GM23338 (cell line): Measurements from ENCODE around the gene CYP27A1. TPM values are rescaled to one million over a fixed set of nuclear protein-coding genes. Genes with fewer than 3 reads are reported as not detected.

Experiments used
- ATAC-seq: fragments of 200-7000 bp; cut with Tn5 transposase; 3 replicates; pipeline ENCODE4 v1.9.1; 2020
- DNase-seq: peaks from one replicate; pipeline ENCODE4 v3.0.0-alpha.2; 2015; ENCODE audit warnings: low spot score
- H2AFZ ChIP-seq: fragments of 200-600 bp; sonication (generic); 2 replicates; pipeline ENCODE4 v1.8.0; 2016; ENCODE audit warnings: antibody characterized with exemption, mild to moderate bottlenecking, moderate library complexity
- H3F3A ChIP-seq: fragments of 200-600 bp; sonication (generic); replicated peaks from 2 replicates; pipeline ENCODE4 v1.8.0; 2017; ENCODE audit warnings: antibody characterized with exemption, mixed run types, low read depth
- H3K27ac ChIP-seq: fragments of 200-600 bp; sonication (generic); 2 replicates; pipeline ENCODE4 v1.6.1; 2016; ENCODE audit warnings: low read depth
- H3K27me3 ChIP-seq: fragments of 200-600 bp; sonication (generic); 2 replicates; pipeline ENCODE4 v1.8.0; 2016; ENCODE audit warnings: mild to moderate bottlenecking, mixed run types, moderate library complexity; ENCODE audit not compliant: insufficient read depth
- H3K36me3 ChIP-seq: fragments of 200-600 bp; sonication (generic); 2 replicates; pipeline ENCODE4 v1.8.0; 2016; ENCODE audit warnings: mild to moderate bottlenecking; ENCODE audit not compliant: insufficient read depth
- H3K4me1 ChIP-seq: fragments of 200-600 bp; sonication (generic); 2 replicates; pipeline ENCODE4 v1.8.0; 2016; ENCODE audit warnings: mild to moderate bottlenecking, moderate library complexity; ENCODE audit not compliant: insufficient read depth
- H3K4me2 ChIP-seq: fragments of 200-600 bp; sonication (generic); 2 replicates; pipeline ENCODE4 v1.7.1; 2017; ENCODE audit warnings: mixed run types
- H3K4me3 ChIP-seq: fragments of 200-600 bp; sonication (generic); 2 replicates; pipeline ENCODE4 v1.6.1; 2016; ENCODE audit warnings: mixed run types
- H3K79me2 ChIP-seq: fragments of 200-600 bp; sonication (generic); replicated peaks from 2 replicates; pipeline ENCODE4 v1.8.0; 2017; ENCODE audit warnings: mild to moderate bottlenecking; ENCODE audit not compliant: insufficient read depth
- H3K9me2 ChIP-seq: fragments of 200-600 bp; sonication (generic); 2 replicates; pipeline ENCODE4 v1.8.0; 2017; ENCODE audit not compliant: insufficient read depth
- H4K20me1 ChIP-seq: fragments of 200-600 bp; sonication (generic); replicated peaks from 2 replicates; pipeline ENCODE4 v1.8.0; 2017; ENCODE audit warnings: mild to moderate bottlenecking; ENCODE audit not compliant: insufficient read depth
- H3K27ac Mint-ChIP-seq: 2 replicates; pipeline ENCODE4 v1.8.0; 2020; ENCODE audit warnings: inconsistent platforms, mild to moderate bottlenecking, moderate library complexity, mixed read lengths
- H3K27me3 Mint-ChIP-seq: 3 replicates; pipeline ENCODE4 v1.8.0; 2022; ENCODE audit warnings: low read depth, mild to moderate bottlenecking, moderate library complexity, mixed read lengths, inconsistent platforms; ENCODE audit not compliant: insufficient read depth, poor library complexity
- H3K36me3 Mint-ChIP-seq: 3 replicates; pipeline ENCODE4 v1.8.0; 2021; ENCODE audit warnings: low read depth, mild to moderate bottlenecking, inconsistent platforms, moderate library complexity, mixed read lengths
- H3K4me1 Mint-ChIP-seq: 3 replicates; pipeline ENCODE4 v1.8.0; 2020; ENCODE audit warnings: mild to moderate bottlenecking, inconsistent platforms, mixed read lengths
- H3K4me3 Mint-ChIP-seq: 3 replicates; pipeline ENCODE4 v1.8.0; 2021; ENCODE audit warnings: moderate library complexity, mild to moderate bottlenecking, inconsistent platforms, mixed read lengths
- H3K9me3 Mint-ChIP-seq: 3 replicates; pipeline ENCODE4 v1.8.0; 2020; ENCODE audit warnings: moderate library complexity, mild to moderate bottlenecking, inconsistent platforms, mixed read lengths
- EZH2 ChIP-seq: fragments of 200-600 bp; sonication (generic); IDR thresholded peaks from one replicate; pipeline ENCODE4 v1.8.0; 2017; ENCODE audit warnings: antibody characterized with exemption, mild to moderate bottlenecking, low read depth; ENCODE audit not compliant: unreplicated experiment
- NANOG ChIP-seq: IDR thresholded peaks from 2 replicates; pipeline ENCODE4 v1.6.1; 2016; ENCODE audit warnings: antibody characterized with exemption, borderline replicate concordance
- POLR2AphosphoS5 ChIP-seq: IDR thresholded peaks from 2 replicates; pipeline ENCODE4 v1.6.1; 2016; ENCODE audit warnings: antibody characterized with exemption, low read depth
- STAT1 ChIP-seq: IDR thresholded peaks from one replicate; pipeline ENCODE4 v1.6.1; 2016; ENCODE audit warnings: antibody characterized with exemption; ENCODE audit not compliant: unreplicated experiment
- ZNF114 ChIP-seq: fragments of 250-450 bp; sonication (Bioruptor Pico); IDR thresholded peaks from 2 replicates; pipeline ENCODE4 v1.5.0; 2020; ENCODE audit warnings: mild to moderate bottlenecking, moderate library complexity
- ZNF331 ChIP-seq: fragments of 250-450 bp; sonication (Bioruptor Pico); IDR thresholded peaks from 2 replicates; pipeline ENCODE4 v1.5.0; 2020; ENCODE audit warnings: low read depth, mild to moderate bottlenecking, moderate library complexity
- polyA plus RNA-seq: library from polyadenylated mRNA; unstranded; fragments of >200 nt; fragmentation: Nextera tagmentation; extraction: Ambion mirVana; gene quantifications from 2 replicates; pipeline ENCODE4 v1.2.1, GENCODE V29; 2016
- total RNA-seq: library from RNA; depleted of rRNA; stranded (reverse); fragments of >200 nt; shearing (Covaris generic); gene quantifications from 2 replicates; pipeline ENCODE4 v1.2.3, GENCODE V29; 2014
- TF ChIP-seq, protein P1 (sequence below): IDR thresholded peaks from one replicate; pipeline ENCODE4 v1.6.1; 2018; ENCODE audit warnings: antibody characterized with exemption; ENCODE audit not compliant: unreplicated experiment
- TF ChIP-seq, protein P2 (sequence below): IDR thresholded peaks from 2 replicates; pipeline ENCODE4 v1.6.1; 2016; ENCODE audit warnings: antibody characterized with exemption

Gene CYP27A1
- total and polyA plus RNA-seq, 2 experiments from 2014 or later: 2.2 to 6.9 TPM

DNA sequence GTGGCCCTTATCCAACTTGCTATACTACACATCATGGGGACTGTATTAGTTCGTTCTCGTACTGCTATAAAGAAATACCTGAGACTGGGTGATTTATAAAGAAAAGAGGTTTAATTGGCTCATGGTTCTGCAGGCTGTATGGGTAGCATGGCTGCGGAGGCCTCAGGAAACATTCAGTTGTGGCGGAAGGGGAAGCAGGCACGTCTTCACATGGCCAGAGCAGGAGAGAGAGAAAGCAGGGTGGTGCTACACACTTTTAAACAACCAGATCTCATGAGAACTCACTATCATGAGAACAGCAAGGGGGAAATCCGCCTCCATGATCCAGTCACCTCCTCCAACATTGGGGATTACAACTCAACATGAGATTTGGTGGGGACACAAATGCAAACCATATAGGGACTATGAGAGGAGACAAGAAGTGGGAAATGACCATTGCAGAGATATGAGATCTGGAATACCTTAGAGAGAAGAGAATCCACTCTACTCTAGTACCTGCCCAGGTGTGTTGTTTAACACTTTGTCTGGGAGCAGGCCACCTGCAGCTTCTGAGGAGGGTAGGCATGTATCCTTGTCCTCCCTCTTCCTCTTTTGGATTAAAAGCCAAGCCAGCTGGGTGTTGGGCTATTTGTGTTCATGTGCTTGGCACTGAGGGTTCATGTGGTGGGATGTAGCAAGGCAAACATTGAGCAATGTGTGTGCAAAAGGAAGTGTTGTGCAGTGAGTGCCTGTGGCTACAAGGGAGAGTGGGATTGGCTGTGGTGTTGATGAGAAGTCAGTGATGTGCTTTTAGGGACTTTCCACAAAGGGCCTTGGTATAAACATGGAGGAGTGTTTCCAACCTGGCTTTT, 48.6 kb upstream of the CYP27A1 start:
- no peak overlapping the region for H2AFZ ChIP-seq
- peaks cover 24% of the 10 kb centered on the region for H4K20me1 ChIP-seq
- peak overlapping the region; percentile 84; the same call in 1 of the 2 replicates for H3K27ac ChIP-seq
- H3K4me2 ChIP-seq: peak overlapping the region; percentile 48; the same call in 1 of the 2 replicates
- Mint-ChIP-seq H3K4me1 (peaks cover 32% of the 10 kb centered on the region), H3K36me3 (peaks cover 29% of the 10 kb centered on the region), H3K9me3 (peaks cover 3% of the 10 kb centered on the region; the same call in 1 of the 3 replicates), H3K27me3 (peaks cover 6% of the 10 kb centered on the region), H3K4me3 (no peak overlapping the region), H3K27ac (peak overlapping the region; percentile 91)
- DNase-seq (no peak), ATAC-seq (no peak)
- peaks cover 70% of the 10 kb centered on the region for H3K79me2 ChIP-seq
- peaks cover 21% of the 10 kb centered on the region for H3K4me1 ChIP-seq
- no peaks in the 10 kb centered on the region for H3K27me3 ChIP-seq
- TF ChIP-seq, protein P1, sequence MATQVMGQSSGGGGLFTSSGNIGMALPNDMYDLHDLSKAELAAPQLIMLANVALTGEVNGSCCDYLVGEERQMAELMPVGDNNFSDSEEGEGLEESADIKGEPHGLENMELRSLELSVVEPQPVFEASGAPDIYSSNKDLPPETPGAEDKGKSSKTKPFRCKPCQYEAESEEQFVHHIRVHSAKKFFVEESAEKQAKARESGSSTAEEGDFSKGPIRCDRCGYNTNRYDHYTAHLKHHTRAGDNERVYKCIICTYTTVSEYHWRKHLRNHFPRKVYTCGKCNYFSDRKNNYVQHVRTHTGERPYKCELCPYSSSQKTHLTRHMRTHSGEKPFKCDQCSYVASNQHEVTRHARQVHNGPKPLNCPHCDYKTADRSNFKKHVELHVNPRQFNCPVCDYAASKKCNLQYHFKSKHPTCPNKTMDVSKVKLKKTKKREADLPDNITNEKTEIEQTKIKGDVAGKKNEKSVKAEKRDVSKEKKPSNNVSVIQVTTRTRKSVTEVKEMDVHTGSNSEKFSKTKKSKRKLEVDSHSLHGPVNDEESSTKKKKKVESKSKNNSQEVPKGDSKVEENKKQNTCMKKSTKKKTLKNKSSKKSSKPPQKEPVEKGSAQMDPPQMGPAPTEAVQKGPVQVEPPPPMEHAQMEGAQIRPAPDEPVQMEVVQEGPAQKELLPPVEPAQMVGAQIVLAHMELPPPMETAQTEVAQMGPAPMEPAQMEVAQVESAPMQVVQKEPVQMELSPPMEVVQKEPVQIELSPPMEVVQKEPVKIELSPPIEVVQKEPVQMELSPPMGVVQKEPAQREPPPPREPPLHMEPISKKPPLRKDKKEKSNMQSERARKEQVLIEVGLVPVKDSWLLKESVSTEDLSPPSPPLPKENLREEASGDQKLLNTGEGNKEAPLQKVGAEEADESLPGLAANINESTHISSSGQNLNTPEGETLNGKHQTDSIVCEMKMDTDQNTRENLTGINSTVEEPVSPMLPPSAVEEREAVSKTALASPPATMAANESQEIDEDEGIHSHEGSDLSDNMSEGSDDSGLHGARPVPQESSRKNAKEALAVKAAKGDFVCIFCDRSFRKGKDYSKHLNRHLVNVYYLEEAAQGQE: no peak
- TF ChIP-seq ZNF331 (CRISPR knock-in tag): no peak
- TF ChIP-seq, protein P2, sequence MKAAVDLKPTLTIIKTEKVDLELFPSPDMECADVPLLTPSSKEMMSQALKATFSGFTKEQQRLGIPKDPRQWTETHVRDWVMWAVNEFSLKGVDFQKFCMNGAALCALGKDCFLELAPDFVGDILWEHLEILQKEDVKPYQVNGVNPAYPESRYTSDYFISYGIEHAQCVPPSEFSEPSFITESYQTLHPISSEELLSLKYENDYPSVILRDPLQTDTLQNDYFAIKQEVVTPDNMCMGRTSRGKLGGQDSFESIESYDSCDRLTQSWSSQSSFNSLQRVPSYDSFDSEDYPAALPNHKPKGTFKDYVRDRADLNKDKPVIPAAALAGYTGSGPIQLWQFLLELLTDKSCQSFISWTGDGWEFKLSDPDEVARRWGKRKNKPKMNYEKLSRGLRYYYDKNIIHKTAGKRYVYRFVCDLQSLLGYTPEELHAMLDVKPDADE: no peak
- TF ChIP-seq NANOG: no peak
- TF ChIP-seq STAT1: no peak
- no peak for TF ChIP-seq ZNF114 (CRISPR knock-in tag)
- no peak for TF ChIP-seq POLR2AphosphoS5
- no peak for TF ChIP-seq EZH2
- 0 out of 2 replicates have a peak, but pooled peaks cover 2% of the 10 kb centered on the region for H3K36me3 ChIP-seq
- H3K9me2 ChIP-seq: no peaks in the 10 kb centered on the region
- no peak overlapping the region for H3K4me3 ChIP-seq
- no peaks in the 10 kb centered on the region for H3F3A ChIP-seq
